Measurements from ENCODE around the gene TMEM258.

Gene TMEM258

DNA sequence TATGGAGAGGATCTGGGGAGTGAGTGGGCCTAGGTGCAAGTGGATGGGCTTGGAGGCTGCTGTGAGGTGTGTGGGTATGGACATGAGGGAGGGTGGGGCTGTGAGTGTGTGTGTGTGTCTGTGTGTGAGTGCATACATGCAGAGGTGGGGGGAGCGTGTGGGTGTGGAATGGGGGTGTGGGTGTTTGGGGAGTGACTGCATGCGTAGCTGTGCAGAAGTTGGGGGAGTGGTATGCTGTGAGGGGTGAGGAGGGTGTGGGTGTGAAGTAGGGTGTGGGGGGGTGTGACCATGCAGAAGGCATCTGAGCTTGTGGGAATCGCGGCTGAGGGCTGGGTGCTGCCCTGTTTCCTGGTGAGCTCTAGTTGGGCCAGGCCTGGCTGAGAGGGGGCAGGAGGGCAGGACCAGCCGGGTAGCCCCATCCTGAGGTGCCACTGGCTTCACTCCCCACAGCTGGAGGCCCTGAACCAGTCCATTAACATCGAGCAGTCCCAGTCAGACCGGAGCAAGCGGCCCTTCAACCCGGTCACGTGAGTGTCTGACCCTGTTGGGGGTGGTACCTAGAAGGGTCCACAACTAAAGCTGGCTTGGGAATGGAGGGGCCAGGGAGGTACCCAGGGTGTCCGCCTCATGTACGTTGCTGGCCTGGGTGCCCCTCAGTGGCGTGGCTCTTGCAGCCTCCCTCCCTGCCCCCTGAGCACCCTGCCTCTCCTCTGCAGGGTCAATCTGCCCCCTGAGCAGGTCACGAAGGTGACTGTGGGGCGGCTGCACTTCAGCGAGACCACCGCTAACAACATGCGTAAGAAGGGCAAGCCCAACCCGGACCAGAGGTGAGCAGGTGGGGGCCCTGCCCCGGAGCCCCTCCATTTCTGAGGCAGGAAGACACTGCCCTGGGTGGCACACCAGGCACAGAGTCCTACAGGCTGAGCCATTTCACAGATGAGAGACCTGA is 16.5 kb downstream of the TMEM258 start:
- no peak for DNase-seq (ENCODE audit: low read depth)

DNA sequence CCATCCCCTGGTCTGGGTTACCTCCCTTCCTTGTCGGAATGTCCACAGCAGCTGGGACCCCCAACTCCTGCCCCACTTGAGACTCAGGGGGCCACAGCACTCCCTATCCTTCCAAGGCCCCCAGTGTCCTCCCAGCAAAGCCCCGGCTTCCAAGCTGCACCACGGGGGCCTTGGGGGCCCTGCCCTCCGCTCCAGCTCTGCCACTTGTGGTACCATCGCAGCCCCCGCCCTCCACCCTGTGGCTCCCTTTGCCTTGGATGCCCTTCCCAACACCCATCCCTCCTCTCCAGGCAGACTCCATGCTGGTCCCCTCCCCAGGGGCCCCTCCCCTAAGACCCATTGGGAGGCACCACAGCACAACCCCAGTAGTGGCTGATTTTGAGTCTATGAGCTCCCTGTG is 17.3 kb downstream of the TMEM258 start:
- no peak for DNase-seq (ENCODE audit: low read depth)

DNA sequence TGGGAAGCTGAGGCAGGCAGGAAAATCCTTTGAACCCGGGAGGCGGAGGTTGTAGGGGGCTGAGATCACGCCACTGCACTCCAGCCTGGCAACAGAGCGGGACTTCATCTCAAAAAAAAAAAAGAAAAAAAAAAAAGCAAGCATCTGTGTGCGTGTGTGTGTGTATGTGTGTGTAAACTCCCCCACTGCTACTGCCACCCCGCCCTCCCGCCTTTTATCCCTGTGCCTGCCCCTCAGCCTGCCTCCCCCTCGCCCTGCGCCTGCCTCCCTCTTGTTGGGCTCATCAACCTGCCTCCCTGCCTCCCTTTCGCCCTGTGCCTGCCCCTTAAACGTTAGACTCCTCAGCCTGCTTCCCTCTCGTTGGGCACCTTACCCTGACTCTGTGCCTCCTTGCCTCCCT is 18.0 kb downstream of the TMEM258 start:
- DNase-seq (ENCODE audit: low read depth) = no peak

DNA sequence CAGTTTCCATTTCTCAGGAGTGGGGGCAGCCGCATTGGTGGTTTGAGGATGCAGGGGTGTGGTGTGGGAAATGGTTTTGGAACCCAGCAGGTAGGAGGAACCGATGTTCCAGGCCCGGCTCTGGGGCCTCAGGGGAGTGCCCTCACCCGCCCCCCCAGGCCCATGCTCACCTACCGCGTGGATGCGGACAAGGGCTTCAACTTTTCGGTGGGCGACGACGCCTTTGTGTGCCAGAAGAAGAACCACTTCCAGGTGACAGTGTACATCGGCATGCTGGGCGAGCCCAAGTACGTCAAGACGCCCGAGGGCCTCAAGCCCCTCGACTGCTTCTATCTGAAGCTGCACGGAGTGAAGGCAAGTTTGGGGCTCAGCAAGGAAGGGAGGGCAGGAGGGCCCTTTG is 18.6 kb downstream of the TMEM258 start:
- no peak for DNase-seq (ENCODE audit: low read depth)

DNA sequence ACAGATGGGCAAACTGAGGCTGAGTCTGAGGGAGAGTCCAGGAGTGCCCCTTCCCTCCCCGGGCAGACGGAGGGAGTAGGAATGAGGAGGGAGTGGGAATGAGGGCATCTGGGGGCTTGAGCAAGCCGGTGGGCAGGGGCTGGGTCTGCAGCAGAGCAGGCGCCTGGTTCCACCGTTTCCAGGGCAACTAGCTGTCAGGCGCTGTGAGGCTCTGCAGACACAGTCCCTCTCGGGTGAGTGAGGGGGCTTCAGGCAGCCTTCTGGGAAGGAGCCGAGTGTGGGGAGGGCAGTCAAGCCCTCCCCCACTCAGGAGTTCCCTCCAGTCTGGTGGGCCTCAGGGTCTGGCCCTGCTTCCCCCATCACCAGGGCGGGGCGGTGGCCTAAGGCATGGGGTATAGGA is 19.0 kb downstream of the TMEM258 start:
- DNase-seq (ENCODE audit: low read depth) = no peak

DNA sequence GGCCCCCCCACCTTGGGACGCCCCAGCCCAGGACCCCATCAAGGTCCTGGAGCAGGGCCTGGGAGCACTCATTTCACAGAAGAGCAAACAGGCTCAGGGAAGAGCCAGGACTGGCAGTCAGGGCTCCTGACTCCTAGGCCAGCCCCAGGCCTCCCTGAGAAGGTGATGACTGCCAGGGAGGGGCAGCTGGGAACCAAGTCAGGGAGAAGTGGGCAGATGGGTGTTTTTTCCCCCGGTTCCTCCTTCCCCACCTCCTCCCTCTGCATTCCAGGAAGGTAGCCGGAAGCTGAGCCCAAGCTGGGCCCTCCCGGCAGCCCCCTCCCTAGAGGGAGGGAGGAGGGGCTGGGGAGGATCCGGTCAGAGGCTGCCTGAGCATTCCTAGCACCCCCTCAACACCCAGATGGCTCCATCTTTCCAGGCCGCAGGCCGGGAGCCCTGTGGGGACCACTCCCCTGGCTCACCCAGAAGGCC is 20.4 kb downstream of the TMEM258 start:
- DNase-seq (ENCODE audit: low read depth) = no peak

DNA sequence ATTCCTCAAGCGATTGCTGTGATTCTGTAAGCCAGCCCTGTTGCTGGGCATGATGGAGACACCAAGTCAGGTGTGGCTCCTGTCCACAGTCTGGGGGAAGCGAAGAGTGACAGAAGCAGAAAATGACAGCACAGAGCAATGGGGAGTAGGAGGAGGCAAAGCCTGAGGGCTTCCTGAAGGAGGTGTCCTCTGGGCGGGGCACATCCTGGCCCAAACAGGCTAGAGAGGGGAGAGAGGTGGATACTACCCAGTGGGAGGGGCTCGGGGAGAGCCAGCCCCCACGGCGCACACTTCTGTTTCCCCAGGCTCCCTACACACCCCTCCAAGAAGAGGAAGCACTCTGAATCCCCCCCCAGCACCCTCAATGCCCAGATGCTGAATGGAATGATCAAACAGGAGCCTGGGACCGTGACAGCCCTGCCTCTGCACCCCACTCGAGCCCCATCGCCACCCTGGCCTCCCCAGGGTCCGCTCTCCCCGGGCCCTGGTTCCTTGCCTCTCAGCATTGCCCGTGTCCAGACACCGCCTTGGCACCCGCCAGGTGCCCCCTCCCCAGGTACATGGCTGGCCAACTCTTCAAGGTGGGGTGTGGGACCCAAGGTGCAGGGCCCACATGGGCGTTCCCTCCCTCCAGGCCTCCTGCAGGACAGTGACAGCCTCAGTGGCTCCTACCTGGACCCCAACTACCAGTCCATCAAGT is 21.1 kb downstream of the TMEM258 start:
- no peak for DNase-seq (ENCODE audit: low read depth)

DNA sequence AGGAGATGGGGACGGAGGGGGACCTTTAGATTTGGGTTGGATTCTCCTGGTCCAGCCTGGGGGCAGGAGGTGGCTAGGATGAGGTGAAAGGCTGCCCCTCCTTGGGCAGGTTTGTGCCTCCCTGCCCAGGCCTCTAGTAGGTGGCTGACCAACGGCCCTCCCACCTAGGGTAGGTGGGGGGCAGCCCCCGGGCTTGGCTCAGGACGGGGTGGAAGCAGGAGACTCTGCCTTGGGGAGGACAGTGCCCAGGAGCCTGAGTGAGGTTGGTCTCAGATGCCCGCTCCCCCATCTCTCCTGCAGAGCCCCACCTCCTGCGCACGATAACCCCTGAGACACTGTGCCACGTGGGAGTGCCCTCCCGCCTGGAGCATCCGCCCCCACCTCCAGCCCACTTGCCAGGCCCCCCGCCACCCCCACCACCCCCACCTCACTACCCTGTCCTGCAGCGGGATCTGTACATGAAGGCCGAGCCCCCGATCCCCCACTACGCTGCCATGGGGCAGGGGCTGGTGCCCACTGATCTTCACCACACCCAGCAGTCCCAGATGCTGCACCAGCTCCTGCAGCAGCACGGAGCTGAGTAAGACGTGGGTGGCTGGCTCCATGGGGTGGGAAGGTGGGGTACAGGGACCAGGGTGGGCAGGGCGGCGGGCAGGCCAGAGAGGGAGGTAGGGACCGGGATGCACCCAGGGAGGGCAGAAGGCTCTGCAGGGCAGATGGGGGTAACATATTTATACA is 22.3 kb downstream of the TMEM258 start:
- DNase-seq (ENCODE audit: low read depth) = no peak

DNA sequence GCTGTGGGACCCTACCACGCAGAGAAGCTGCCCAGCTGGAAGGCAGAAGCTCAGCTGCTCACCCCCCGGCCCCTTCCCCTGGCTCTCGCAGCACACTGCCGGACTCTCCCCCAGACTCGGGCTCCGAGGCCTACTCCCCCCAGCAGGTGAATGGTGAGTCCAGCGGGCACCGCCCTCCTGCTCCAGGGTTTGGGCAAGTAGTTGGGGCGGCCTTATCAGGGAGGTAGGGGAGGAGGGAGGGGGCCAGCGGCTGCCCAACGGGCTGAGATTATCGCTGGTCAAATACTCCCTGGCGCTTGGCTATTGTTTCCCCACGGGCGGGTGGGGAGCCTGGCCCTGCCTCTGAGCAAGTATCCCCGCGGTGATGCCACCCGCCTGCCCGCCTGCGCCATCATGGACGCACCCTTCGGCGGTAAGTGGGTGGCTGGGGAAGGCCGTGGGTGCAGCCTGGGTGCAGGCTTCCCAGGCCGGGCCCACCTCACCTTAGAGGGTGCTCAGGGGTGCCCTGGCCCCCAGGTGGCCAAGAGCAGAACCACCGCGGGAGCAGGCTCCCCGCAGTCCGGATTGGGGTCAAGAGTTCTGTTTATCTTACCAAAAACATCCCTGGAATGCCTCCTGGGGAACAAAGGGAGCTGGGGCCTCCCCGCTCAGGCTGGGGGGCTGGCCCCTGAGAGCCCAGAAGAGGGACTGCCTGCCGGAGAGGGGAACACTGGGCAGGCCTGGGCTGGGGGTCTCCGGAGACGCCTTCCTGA is 23.1 kb downstream of the TMEM258 start:
- no peak for DNase-seq (ENCODE audit: low read depth)

DNA sequence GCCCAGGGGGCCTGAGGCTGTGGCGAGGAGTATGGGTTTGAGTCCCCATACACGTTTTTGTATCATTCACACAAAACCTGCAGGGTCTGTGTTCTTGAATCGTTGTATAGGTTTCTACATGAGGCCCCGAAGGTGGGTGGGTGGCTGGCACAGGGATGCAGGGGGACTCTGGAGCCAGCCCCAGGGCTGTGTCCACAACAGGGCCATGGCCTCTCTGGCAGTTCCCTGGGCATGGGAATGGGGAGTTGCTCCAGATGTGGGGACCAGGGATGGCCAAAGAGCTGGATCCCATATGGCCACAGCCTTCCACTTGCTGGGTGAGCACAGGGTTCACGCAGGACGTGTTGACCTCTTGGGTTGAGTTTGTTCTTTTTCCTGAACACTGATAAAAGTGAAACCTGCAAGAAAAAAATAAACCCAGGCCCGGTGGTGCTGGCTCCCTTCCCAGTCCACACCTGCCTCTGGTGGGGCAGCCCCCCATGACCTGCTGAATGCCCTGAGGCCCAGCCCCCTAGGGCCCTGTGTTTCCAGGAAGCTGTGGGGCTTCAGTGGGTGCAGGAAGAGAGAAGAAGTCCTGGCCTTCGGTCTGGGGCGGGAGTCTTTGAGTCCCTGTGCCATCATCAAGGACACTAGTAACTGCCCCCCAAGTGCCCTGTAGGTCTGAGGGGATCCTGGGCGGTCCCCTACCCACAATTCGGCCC is 23.9 kb downstream of the TMEM258 start:
- DNase-seq (ENCODE audit: low read depth) = no peak

DNA sequence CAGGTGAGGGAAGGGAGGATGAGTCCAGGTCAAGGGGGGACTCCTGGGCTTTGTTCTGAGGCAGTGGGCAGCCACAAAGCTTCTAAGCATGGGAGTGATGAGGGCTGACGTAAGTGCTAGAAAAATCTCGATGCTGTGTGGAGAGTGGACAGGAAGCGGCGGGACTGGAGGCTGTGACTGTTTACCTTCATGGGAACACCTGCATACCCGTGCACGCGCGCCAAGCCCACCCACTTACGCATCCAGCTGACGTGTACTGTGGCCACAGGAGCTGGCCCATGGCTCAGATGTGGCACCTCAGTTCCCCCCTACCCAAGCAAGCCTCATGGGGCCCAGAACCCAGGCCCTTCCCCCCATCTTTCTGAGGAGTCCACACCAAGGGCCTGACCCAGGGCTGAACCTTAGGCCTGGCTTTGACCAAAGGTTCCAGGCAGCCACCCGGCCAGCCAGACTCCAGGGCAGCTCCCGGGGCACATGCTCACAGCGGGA is 26.0 kb downstream of the TMEM258 start:
- DNase-seq (ENCODE audit: low read depth) = no peak

DNA sequence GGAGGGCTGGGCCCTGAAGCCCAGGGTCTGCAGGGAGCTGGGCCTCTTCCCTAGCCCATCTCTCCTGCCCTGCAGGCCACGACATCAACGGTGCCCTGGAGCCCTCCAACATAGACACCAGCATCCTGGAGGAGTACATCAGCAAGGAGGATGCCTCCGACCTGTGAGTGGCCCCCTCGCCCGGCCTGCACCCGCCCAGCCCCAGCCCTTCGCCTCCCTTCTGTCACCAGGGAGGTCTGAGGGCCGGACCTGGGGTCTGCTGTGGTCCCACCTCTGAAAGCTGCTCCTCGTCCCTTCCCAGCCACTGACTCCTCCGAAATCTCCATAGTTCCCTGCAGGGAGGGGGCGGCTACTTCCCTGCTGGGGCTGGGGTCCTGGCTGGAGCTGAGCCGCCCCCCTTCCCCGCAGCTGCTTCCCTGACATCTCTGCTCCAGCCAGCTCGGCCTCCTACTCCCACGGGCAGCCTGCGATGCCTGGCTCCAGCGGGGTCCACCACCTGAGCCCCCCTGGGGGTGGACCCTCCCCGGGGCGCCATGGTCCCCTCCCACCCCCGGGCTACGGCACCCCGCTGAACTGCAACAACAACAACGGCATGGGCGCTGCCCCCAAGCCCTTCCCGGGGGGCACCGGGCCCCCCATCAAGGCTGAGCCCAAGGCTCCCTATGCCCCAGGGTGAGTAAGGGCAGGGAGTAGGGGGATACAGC is 26.7 kb downstream of the TMEM258 start:
- DNase-seq (ENCODE audit: low read depth) = no peak

DNA sequence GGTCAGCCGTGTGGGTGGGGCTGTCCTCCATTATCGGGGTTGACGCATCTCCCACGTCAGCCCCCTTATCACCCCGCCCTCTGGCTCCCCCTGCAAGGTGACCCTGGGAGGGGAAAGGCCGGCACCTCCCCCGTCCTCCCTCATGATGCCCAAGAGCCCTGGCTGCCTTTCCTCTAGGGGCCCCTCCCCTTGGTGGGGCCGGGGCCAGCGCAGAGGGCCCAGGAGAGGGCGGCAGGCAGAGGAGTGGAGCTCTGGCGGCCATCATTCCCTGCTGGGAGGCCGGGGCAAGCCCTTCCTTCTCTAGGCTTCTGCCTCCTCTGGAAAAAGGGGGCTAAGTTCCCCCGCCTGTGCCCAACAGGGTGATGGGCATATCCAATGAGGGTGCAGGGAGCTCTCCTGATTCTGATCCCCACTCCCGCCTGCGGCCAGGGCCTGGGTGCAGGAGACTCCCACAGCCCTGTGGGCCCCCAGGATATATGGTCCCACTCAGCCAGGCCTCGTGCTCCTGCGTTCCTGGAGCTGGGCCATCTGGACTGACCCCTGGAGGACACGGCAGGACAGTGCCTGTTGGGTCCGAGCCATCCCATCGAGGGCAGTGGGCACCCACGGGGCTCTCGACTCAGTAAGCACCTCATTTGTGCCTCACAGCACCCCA is 27.7 kb downstream of the TMEM258 start:
- DNase-seq (ENCODE audit: low read depth) = no peak

DNA sequence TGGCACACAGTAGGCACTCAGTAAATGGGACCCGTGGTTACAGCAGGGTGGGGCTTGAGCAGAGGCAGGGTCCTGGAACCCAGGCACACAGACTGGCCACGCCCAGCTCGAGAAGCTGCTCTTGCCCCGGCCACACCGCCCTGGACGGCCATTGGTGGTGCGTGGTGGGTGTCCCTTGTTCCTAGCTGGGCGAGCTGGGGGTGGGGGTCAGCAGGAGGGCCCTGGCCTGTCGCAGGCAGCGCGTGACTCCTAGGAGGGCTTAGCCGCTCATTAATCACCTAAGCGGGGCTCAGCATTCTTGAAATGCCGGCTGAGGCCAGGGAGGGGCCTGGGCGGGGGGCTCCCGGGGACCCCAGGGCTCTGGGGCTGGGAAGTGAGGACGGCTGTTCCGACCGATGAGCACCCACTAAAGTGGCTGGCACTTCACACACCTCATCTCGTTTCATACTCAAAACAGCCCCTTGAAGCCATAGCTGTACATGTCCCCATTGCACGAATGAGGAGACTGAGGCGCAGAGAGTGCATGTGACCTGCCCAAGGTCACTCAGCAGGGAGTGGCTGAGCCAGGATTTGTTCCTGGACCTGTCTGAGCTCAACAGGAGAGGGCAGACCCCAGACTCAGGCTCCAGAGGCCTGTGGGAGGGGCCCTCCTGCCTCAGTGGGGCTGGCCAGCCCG is 28.3 kb downstream of the TMEM258 start:
- no peak for DNase-seq (ENCODE audit: low read depth)

DNA sequence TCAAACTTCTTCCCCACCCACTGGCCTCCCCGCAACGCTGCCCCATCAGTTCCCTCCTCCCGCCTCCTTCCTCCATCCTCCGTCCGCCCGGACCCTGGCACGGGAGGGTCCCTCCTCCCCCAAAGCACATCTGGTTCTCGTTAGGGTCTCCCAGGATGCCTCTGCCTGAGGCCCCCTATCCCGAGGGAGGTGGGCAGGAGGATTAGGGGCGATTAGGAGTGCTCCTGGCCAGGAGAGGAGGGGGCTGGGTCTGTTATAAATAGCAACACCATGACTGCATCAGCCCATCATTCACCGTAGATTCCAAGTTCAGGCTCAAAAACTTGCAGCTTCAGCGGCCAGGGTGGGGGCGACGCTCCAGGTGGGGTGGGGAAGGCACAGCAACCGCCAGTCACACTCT is 29.6 kb downstream of the TMEM258 start:
- DNase-seq (ENCODE audit: low read depth) = no peak

DNA sequence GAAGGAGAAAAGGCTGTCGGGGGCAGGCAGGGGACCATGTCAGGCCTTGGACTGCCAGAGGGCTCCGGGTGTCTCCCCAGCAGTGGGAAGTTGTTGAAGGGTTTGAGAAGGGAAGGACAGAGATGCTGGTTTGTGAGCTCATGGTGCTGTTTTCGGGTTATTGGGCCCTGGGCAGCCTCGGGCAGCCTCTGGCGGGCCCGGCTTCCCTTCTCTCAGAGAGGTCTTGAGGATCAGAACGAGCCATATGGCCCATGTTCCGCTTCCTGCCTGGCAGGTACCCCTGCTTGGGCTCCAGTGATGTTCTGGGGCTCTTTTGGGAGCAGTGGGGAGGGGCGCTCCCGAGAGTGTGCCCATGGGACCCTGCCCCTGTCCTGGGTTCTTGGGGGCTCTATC is 30.2 kb downstream of the TMEM258 start:
- no peak for DNase-seq (ENCODE audit: low read depth)

DNA sequence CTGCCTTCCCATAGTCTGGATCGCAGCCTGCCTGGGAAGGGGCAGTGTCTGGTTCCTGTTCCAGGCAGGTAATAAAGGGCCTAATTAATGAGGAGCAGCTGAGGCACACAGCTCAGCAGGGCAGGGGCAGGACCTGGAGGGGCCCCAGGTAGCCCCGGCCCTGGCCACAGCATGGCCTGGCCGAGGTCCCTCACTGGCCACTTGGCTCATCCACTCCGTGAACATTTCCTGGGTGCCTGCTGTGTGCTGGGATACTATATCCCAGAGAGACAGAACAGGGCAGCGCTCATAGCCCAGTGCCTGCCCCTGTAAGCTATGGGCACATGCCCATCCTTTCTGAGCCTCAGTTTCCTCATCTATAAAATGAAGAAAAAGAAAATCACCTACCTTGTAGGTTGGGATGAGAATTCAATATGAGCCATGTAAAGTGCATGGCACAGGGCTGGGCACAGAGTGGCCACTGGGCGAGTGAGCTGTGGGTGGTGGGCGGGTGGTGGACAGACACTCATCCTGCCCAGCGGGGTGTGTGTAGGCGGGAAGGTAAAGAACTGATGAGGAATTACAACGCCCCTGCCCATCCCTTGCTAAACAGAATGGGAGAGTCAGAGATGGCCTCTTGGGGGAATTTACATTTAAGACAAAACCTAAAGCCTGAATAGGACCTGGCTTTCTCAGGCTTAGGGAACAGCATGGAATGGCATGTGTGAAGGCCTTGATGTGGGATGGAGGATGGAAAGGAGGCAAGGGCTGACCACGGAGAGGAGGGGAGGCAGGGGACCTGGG is 30.8 kb downstream of the TMEM258 start:
- DNase-seq (ENCODE audit: low read depth) = no peak

DNA sequence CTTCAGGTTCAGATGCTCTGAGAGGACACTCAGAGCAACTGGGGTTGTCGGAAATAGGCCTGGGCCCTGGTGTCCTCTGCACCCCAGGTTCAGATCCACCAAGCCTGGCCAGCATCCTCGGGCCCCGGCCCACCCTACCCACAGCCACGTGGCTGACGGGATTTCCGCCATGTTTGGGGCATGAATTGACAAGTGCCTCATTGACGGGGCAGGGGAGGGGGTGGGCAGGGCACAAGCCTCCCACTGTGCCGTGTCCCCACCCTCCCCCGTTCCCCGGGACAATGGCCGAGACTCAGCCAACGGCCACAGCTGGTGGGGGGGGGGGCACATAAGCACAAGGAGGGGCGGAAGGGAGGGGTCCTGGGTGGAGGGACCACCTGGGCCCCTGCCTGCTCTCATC is 31.5 kb downstream of the TMEM258 start:
- no peak for DNase-seq (ENCODE audit: low read depth)
